H9 (cell line): Measurements from ENCODE around the gene ACTN4. TPM values are rescaled to one million over a fixed set of nuclear protein-coding genes. Genes with fewer than 3 reads are reported as not detected.
"Not testable (repeated sequence)": the region's sequence is repeated elsewhere in the genome, so short reads cannot be mapped to it uniquely, and the experiment has no call there.

Experiments used
- DNase-seq: peaks from one replicate; pipeline ENCODE4 v3.0.0-alpha.2; 2017
- H2AFZ ChIP-seq: one replicate; pipeline ENCODE4 v1.6.1; 2013; ENCODE audit warnings: mild to moderate bottlenecking, low read length, control low read depth, moderate library complexity
- H2AK5ac ChIP-seq: 2 replicates; pipeline ENCODE4 v1.6.1; 2013; ENCODE audit warnings: low read length, control low read depth, mixed read lengths; ENCODE audit not compliant: insufficient read length
- H2BK120ac ChIP-seq: one replicate; pipeline ENCODE4 v1.6.1; 2013; ENCODE audit warnings: low read depth, mild to moderate bottlenecking, low read length, control low read depth, inconsistent platforms; ENCODE audit not compliant: poor library complexity, severe bottlenecking
- H2BK12ac ChIP-seq: 2 replicates; pipeline ENCODE4 v1.6.1; 2013; ENCODE audit warnings: low read length, control low read depth, mixed read lengths, low read depth; ENCODE audit not compliant: insufficient read length
- H2BK15ac ChIP-seq: 2 replicates; pipeline ENCODE4 v1.6.1; 2013; ENCODE audit warnings: low read depth, low read length, control low read depth
- H2BK20ac ChIP-seq: one replicate; pipeline ENCODE4 v1.6.1; 2013; ENCODE audit warnings: low read depth, mild to moderate bottlenecking, low read length, control low read depth, inconsistent platforms; ENCODE audit not compliant: poor library complexity, severe bottlenecking
- H2BK5ac ChIP-seq: 2 replicates; pipeline ENCODE4 v1.6.1; 2013; ENCODE audit warnings: low read length, control low read depth, mixed read lengths; ENCODE audit not compliant: insufficient read length
- H3K14ac ChIP-seq: 2 replicates; pipeline ENCODE4 v1.6.1; 2013; ENCODE audit warnings: low read length, control low read depth; ENCODE audit not compliant: insufficient read depth
- H3K18ac ChIP-seq: 2 replicates; pipeline ENCODE4 v1.6.1; 2013; ENCODE audit warnings: low read depth, mild to moderate bottlenecking, mixed read lengths, low read length, control low read depth; ENCODE audit not compliant: insufficient read length
- H3K23ac ChIP-seq: 2 replicates; pipeline ENCODE4 v1.6.1; 2013; ENCODE audit warnings: low read length, control low read depth, mixed read lengths, low read depth; ENCODE audit not compliant: insufficient read length
- H3K23me2 ChIP-seq: 2 replicates; pipeline ENCODE4 v1.6.1; 2013; ENCODE audit warnings: low read depth, mild to moderate bottlenecking, mixed read lengths, low read length, control low read depth; ENCODE audit not compliant: insufficient read length, poor library complexity, severe bottlenecking
- H3K27ac ChIP-seq: 2 replicates; pipeline ENCODE4 v1.5.1; 2013; ENCODE audit warnings: low read length, control low read depth, mixed read lengths, low read depth; ENCODE audit not compliant: insufficient read length
- H3K27me3 ChIP-seq: 2 replicates; pipeline ENCODE4 v1.6.1; 2013; ENCODE audit warnings: low read length, control low read depth, inconsistent platforms; ENCODE audit not compliant: insufficient read depth
- H3K4ac ChIP-seq: 2 replicates; pipeline ENCODE4 v1.6.1; 2013; ENCODE audit warnings: low read depth, mild to moderate bottlenecking, control low read depth, inconsistent platforms, low read length, moderate library complexity
- H3K4me1 ChIP-seq: 2 replicates; pipeline ENCODE4 v1.6.1; 2013; ENCODE audit warnings: low read length, control low read depth, inconsistent platforms; ENCODE audit not compliant: insufficient read depth
- H3K4me2 ChIP-seq: 2 replicates; pipeline ENCODE4 v1.6.1; 2013; ENCODE audit warnings: low read length, control low read depth, mixed read lengths; ENCODE audit not compliant: insufficient read length, insufficient read depth
- H3K56ac ChIP-seq: 2 replicates; pipeline ENCODE4 v1.6.1; 2013; ENCODE audit warnings: low read depth, mild to moderate bottlenecking, mixed read lengths, low read length, control low read depth; ENCODE audit not compliant: insufficient read length
- H3K79me1 ChIP-seq: 2 replicates; pipeline ENCODE4 v1.6.1; 2013; ENCODE audit warnings: low read depth, mild to moderate bottlenecking, moderate library complexity, low read length, control low read depth, inconsistent platforms; ENCODE audit not compliant: insufficient read depth, poor library complexity, severe bottlenecking
- H3K79me2 ChIP-seq: 2 replicates; pipeline ENCODE4 v1.6.1; 2013; ENCODE audit warnings: low read length, control low read depth, inconsistent platforms; ENCODE audit not compliant: insufficient read depth
- H3K9ac ChIP-seq: 2 replicates; pipeline ENCODE4 v1.6.1; 2013; ENCODE audit warnings: low read length, control low read depth, mixed read lengths; ENCODE audit not compliant: insufficient read length; ENCODE audit errors: extremely low read depth
- H3K9me3 ChIP-seq: one replicate; pipeline ENCODE4 v1.6.1; 2013; ENCODE audit warnings: low read depth, low read length, inconsistent platforms; ENCODE audit not compliant: control insufficient read depth
- H3T11ph ChIP-seq: one replicate; pipeline ENCODE4 v1.6.1; 2013; ENCODE audit warnings: mild to moderate bottlenecking, low read length, control low read depth, inconsistent platforms
- H4K20me1 ChIP-seq: one replicate; pipeline ENCODE4 v1.6.1; 2013; ENCODE audit not compliant: control insufficient read depth, insufficient read length, insufficient read depth
- H4K5ac ChIP-seq: 2 replicates; pipeline ENCODE4 v1.6.1; 2013; ENCODE audit warnings: low read depth, mild to moderate bottlenecking, mixed read lengths, low read length, control low read depth; ENCODE audit not compliant: insufficient read length
- H4K8ac ChIP-seq: replicated peaks from 2 replicates; pipeline ENCODE4 v1.6.1; 2013; ENCODE audit warnings: low read length, control low read depth, mixed read lengths, low read depth; ENCODE audit not compliant: insufficient read length
- H4K91ac ChIP-seq: 2 replicates; pipeline ENCODE4 v1.6.1; 2013; ENCODE audit warnings: low read depth, mild to moderate bottlenecking, moderate library complexity, mixed read lengths, low read length, control low read depth; ENCODE audit not compliant: insufficient read length
- H3K27ac Mint-ChIP-seq, 3 experiments: 2 replicates in 2 of 3; 3 replicates in 1 of 3; pipeline ENCODE4 v1.8.0; 2020 to 2021; ENCODE audit warnings: mixed read lengths in 3 of 3, mild to moderate bottlenecking in 1 of 3, moderate library complexity in 1 of 3
- H3K27me3 Mint-ChIP-seq: 2 replicates; pipeline ENCODE4 v1.8.0; 2021; ENCODE audit warnings: low read depth, mild to moderate bottlenecking, moderate library complexity, mixed read lengths
- H3K36me3 Mint-ChIP-seq, 3 experiments: 2 replicates in 2 of 3; 3 replicates in 1 of 3; pipeline ENCODE4 v1.8.0; 2020 to 2021; ENCODE audit warnings: low read depth in 3 of 3, mixed read lengths in 3 of 3; ENCODE audit not compliant: insufficient read depth in 1 of 3
- H3K4me1 Mint-ChIP-seq, 2 experiments: 2 replicates each; pipeline ENCODE4 v1.8.0; 2020; ENCODE audit warnings: mixed read lengths in 2 of 2
- H3K4me3 Mint-ChIP-seq, 2 experiments: 2 replicates in 1 of 2; 3 replicates in 1 of 2; pipeline ENCODE4 v1.8.0; 2020 to 2021; ENCODE audit warnings: mild to moderate bottlenecking in 2 of 2, mixed read lengths in 2 of 2, moderate library complexity in 1 of 2
- H3K9me3 Mint-ChIP-seq, 2 experiments: 2 replicates in 1 of 2; 3 replicates in 1 of 2; pipeline ENCODE4 v1.8.0; 2020; ENCODE audit warnings: mild to moderate bottlenecking in 2 of 2, mixed read lengths in 2 of 2, moderate library complexity in 1 of 2
- WGBS: extraction: QIAGEN DNeasy Blood & Tissue Kit; methylation state at CpG from one replicate; pipeline ENCODE4 v1.1.7; 2013; ENCODE audit warnings: missing lambda C conversion rate, low lambda C conversion rate, mixed read lengths; ENCODE audit not compliant: insufficient read length; ENCODE audit errors: extremely low coverage; 5-methylcytosine and 5-hydroxymethylcytosine counted together
- total RNA-seq: library from RNA; stranded (reverse); gene quantifications from 2 replicates; pipeline ENCODE4 v1.2.1, GENCODE V29; 2021

Gene ACTN4
- total RNA-seq, 1 experiment from 2014 or later = 369 TPM

- not testable (repeated sequence) for H3K4me2 ChIP-seq, H3K9me3 Mint-ChIP-seq, H4K8ac ChIP-seq, H3K4me1 ChIP-seq, H2AK5ac ChIP-seq, DNase-seq, H3K36me3 Mint-ChIP-seq, H2BK5ac ChIP-seq, H2BK120ac ChIP-seq, H3K4me1 Mint-ChIP-seq, H3K14ac ChIP-seq, H3K4me3 Mint-ChIP-seq, H2AFZ ChIP-seq, H3K56ac ChIP-seq, H3K18ac ChIP-seq, H4K20me1 ChIP-seq, H2BK12ac ChIP-seq, H4K5ac ChIP-seq, H3K79me1 ChIP-seq, H3K4ac ChIP-seq, H3K27ac Mint-ChIP-seq, H3K9me3 ChIP-seq, H3K23ac ChIP-seq, H2BK15ac ChIP-seq, H3K27me3 ChIP-seq, H3K23me2 ChIP-seq, H3K79me2 ChIP-seq, H2BK20ac ChIP-seq, H4K91ac ChIP-seq, H3K9ac ChIP-seq, H3T11ph ChIP-seq, H3K27ac ChIP-seq
- H3K27me3 Mint-ChIP-seq = peaks cover 21% of the 10 kb centered on the region
- WGBS = no CpG with 5 or more reads among the region's 2 CpGs
Measured at GRCh38 chr19:38754196-38754595, 106.7 kb downstream of the ACTN4 start.
